Kidney tubule cell (primary cell): ENCODE measurements around the gene CTXN3.
A peak's percentile ranks its signal among the peaks of the same experiment; 100 is the strongest.

Experiments used
- DNase-seq: peaks from one replicate; pipeline ENCODE4 v3.0.0-alpha.2; 2018; ENCODE audit warnings: low spot score

The CTXN3 gene

GRCh38 chr5:127649018-127649439 is at the start of gene CTXN3:
TSS of gene CTXN3 (plus strand) at chr5:127649082. CDS start at chr5:127657522, 8,440 bp downstream.
- DNase-seq, result peak; percentile 3

- DNase-seq, result no peak
These were observed 49.6 kb upstream of the CTXN3 start for GRCh38 chr5:127599320-127599719.

GRCh38 chr5:127599847-127600246 is 49.0 kb upstream of the CTXN3 start:
- no peak for DNase-seq

- DNase-seq, result no peak
These were observed 47.8 kb upstream of the CTXN3 start for GRCh38 chr5:127601111-127601510.

- DNase-seq, result no peak
These were observed 47.3 kb upstream of the CTXN3 start for GRCh38 chr5:127601601-127602000.

- no peak for DNase-seq
These were observed 46.4 kb upstream of the CTXN3 start for GRCh38 chr5:127602481-127602880.

- DNase-seq, result no peak
These were observed 45.7 kb upstream of the CTXN3 start for GRCh38 chr5:127602896-127603844.

- peak; percentile 24 for DNase-seq
These were observed 40.7 kb upstream of the CTXN3 start for GRCh38 chr5:127608077-127608660.

- no peak for DNase-seq
These were observed 39.9 kb upstream of the CTXN3 start for GRCh38 chr5:127609011-127609410.

GRCh38 chr5:127609957-127610356 is 38.9 kb upstream of the CTXN3 start:
- no peak for DNase-seq

GRCh38 chr5:127612441-127613141 is 36.3 kb upstream of the CTXN3 start:
- peak; percentile 31 for DNase-seq

GRCh38 chr5:127615916-127616315 is 33.0 kb upstream of the CTXN3 start:
- peak; percentile 47 for DNase-seq

- DNase-seq, result peak; percentile 32
These were observed 28.9 kb upstream of the CTXN3 start for GRCh38 chr5:127619908-127620479.

GRCh38 chr5:127621601-127622325 is 27.1 kb upstream of the CTXN3 start:
- DNase-seq, result no peak

- no peak for DNase-seq
These were observed 14.9 kb upstream of the CTXN3 start for GRCh38 chr5:127634007-127634406.

GRCh38 chr5:127639828-127640227 is 9.1 kb upstream of the CTXN3 start:
- DNase-seq, result no peak

GRCh38 chr5:127642949-127643348 is 5.9 kb upstream of the CTXN3 start:
- no peak for DNase-seq

GRCh38 chr5:127643607-127644006 is 5.3 kb upstream of the CTXN3 start:
- no peak for DNase-seq

GRCh38 chr5:127645300-127645726 is 3.6 kb upstream of the CTXN3 start:
- no peak for DNase-seq

- DNase-seq, result no peak
These were observed 1.4 kb upstream of the CTXN3 start for GRCh38 chr5:127647361-127647958.

GRCh38 chr5:127650022-127650421 is 1.1 kb downstream of the CTXN3 start:
- DNase-seq, result no peak
